D341Med (cell line): ENCODE results near the gene MAP4K3.
"Not testable (repeated sequence)": the region's sequence is repeated elsewhere in the genome, so short reads cannot be mapped to it uniquely, and the experiment has no call there.

Experiments
- DNase-seq: peaks from one replicate; pipeline ENCODE4 v3.0.0; 2012; ENCODE audit warnings: low spot score

The MAP4K3 gene

GRCh38 chr2:39301352-39301751, 135.7 kb downstream of the MAP4K3 start:
- no peak for DNase-seq

- DNase-seq = no peak
These were observed 136.8 kb downstream of the MAP4K3 start for GRCh38 chr2:39300044-39300978.

- no peak for DNase-seq
These were observed 146.7 kb downstream of the MAP4K3 start for GRCh38 chr2:39290433-39290832.

GRCh38 chr2:39289609-39290008, 147.5 kb downstream of the MAP4K3 start:
- DNase-seq = no peak

GRCh38 chr2:39283561-39283960, 153.5 kb downstream of the MAP4K3 start:
- no peak for DNase-seq

- DNase-seq = no peak
These were observed 155.7 kb downstream of the MAP4K3 start for GRCh38 chr2:39281391-39281790.

GRCh38 chr2:39275016-39275415, 162.1 kb downstream of the MAP4K3 start:
- no peak for DNase-seq

- DNase-seq = no peak
These were observed 167.1 kb downstream of the MAP4K3 start for GRCh38 chr2:39269941-39270340.

GRCh38 chr2:39266916-39267434, 170.1 kb downstream of the MAP4K3 start:
- no peak for DNase-seq

GRCh38 chr2:39266139-39266805, 170.8 kb downstream of the MAP4K3 start:
- DNase-seq = no peak

- DNase-seq = no peak
These were observed 171.8 kb downstream of the MAP4K3 start for GRCh38 chr2:39265315-39265714.

- DNase-seq = no peak
These were observed 172.4 kb downstream of the MAP4K3 start for GRCh38 chr2:39264733-39265132.

- no peak for DNase-seq
These were observed 177.0 kb downstream of the MAP4K3 start for GRCh38 chr2:39260087-39260486.

GRCh38 chr2:39256040-39256439, 181.0 kb downstream of the MAP4K3 start:
- DNase-seq = no peak

GRCh38 chr2:39252888-39253518, 184.1 kb downstream of the MAP4K3 start:
- no peak for DNase-seq

- no peak for DNase-seq
These were observed 189.5 kb downstream of the MAP4K3 start for GRCh38 chr2:39247512-39248043.

- DNase-seq = no peak
These were observed 190.6 kb downstream of the MAP4K3 start for GRCh38 chr2:39246382-39246980.

- DNase-seq = not testable (repeated sequence)
These were observed 192.0 kb downstream of the MAP4K3 start for GRCh38 chr2:39244963-39245625.

- not testable (repeated sequence) for DNase-seq
These were observed 192.7 kb downstream of the MAP4K3 start for GRCh38 chr2:39244241-39244862.

- DNase-seq = no peak
These were observed 193.5 kb downstream of the MAP4K3 start, which contains the start of gene CDKL4 for GRCh38 chr2:39243469-39244123. TSS of gene CDKL4 (minus strand) at chr2:39243970.
